Progenitor cell of endocrine pancreas (in vitro differentiated cells): Measurements from ENCODE around the gene AMIGO2. TPM values are rescaled to one million over a fixed set of nuclear protein-coding genes. Genes with fewer than 3 reads are reported as not detected.
A peak's percentile ranks its signal among the peaks of the same experiment; 100 is the strongest.

Source experiments
- DNase-seq: peaks from one replicate; pipeline ENCODE4 v3.0.0; 2021; ENCODE audit warnings: low spot score; ENCODE audit not compliant: unreplicated experiment
- H3K27ac Mint-ChIP-seq: 2 replicates; pipeline ENCODE4 v1.8.0; 2021; ENCODE audit warnings: mild to moderate bottlenecking, moderate library complexity, mixed read lengths
- H3K27me3 Mint-ChIP-seq: 2 replicates; pipeline ENCODE4 v1.8.0; 2021; ENCODE audit warnings: mixed read lengths
- H3K36me3 Mint-ChIP-seq: 2 replicates; pipeline ENCODE4 v1.8.0; 2022; ENCODE audit warnings: mixed read lengths; ENCODE audit not compliant: insufficient read depth
- H3K4me1 Mint-ChIP-seq: 2 replicates; pipeline ENCODE4 v1.8.0; 2021; ENCODE audit warnings: low read depth, mixed read lengths
- H3K4me3 Mint-ChIP-seq: 2 replicates; pipeline ENCODE4 v1.8.0; 2021; ENCODE audit warnings: low read depth, mild to moderate bottlenecking, moderate library complexity, mixed read lengths
- H3K9me3 Mint-ChIP-seq: 2 replicates; pipeline ENCODE4 v1.8.0; 2021; ENCODE audit warnings: low read depth, mixed read lengths
- CTCF ChIP-seq: fragments of 200-600 bp; sonication (generic); IDR thresholded peaks from one replicate; pipeline ENCODE4 v1.5.0; 2021; ENCODE audit warnings: antibody characterized with exemption, mild to moderate bottlenecking; ENCODE audit not compliant: unreplicated experiment
- total RNA-seq: library from RNA; stranded (reverse); gene quantifications from 2 replicates; pipeline ENCODE4 v1.2.1, GENCODE V29; 2021

The AMIGO2 gene
- total RNA-seq, 1 donor from 2014 or later, result 10.7 TPM

DNA sequence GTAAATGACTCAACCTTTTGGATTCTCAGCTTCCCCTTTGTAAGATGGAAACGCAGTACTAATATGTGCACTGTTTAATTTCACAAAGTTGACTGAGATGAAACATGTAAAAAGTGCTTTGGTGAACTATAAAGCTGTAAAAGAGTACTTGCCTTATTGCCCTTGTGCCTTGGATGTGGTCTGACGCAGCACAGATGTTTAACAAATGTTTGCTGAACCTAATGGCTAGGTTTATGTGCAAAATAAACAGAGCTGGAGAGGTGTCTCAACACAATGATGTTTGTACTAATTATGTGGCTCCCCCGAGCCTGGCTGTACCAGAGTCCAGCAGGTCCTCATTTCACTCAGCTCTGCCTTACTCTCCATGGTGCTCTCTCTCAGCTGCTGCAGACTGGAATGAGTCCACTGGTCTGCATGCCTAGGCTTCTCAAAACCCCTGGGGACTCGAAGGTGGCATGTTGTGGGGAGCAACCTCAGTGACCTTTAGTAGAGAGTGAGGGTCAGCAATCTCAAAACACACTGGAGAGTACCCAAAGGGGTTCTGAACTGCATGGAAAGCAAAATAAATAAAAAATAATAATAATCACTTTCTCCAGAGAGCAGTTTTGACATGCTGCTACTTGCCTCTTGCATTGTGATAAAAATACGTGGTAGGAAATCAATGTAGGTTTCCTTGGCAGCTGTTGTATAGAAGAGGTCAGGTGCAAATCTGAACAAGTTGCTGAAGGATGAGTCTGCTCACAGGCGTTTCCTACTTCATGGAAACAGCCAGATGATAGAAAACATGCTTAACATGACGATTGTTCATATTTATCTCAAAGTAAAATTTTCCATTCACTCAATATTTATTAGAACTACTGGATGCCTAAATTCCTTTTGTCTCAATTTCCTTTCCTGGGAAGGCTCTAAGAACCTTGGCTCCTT lies 8.5 kb upstream of the AMIGO2 start:
- DNase-seq, result no peak
- H3K36me3 Mint-ChIP-seq, result no peaks in the 10 kb centered on the region
- H3K27ac Mint-ChIP-seq, result peak overlapping the region; percentile 57
- H3K27me3 Mint-ChIP-seq, result peaks cover 4% of the 10 kb centered on the region
- TF ChIP-seq CTCF, result no peak
- H3K4me3 Mint-ChIP-seq, result no peak overlapping the region
- no peaks in the 10 kb centered on the region for H3K9me3 Mint-ChIP-seq
- H3K4me1 Mint-ChIP-seq, result peaks cover 26% of the 10 kb centered on the region

GRCh38 chr12:47087088-47087688 lies 7.4 kb upstream of the AMIGO2 start:
- H3K27ac Mint-ChIP-seq, result no peak overlapping the region
- peaks cover 26% of the 10 kb centered on the region for H3K4me1 Mint-ChIP-seq
- no peaks in the 10 kb centered on the region for H3K36me3 Mint-ChIP-seq

GRCh38 chr12:47085815-47086252 lies 6.1 kb upstream of the AMIGO2 start:
- no peak for DNase-seq
- Mint-ChIP-seq H3K4me3 (no peak overlapping the region), H3K36me3 (no peaks in the 10 kb centered on the region), H3K4me1 (peaks cover 26% of the 10 kb centered on the region), H3K27ac (no peak overlapping the region), H3K9me3 (no peaks in the 10 kb centered on the region), H3K27me3 (peaks cover 24% of the 10 kb centered on the region)
- no peak for TF ChIP-seq CTCF

More at GRCh38 chr12:47087088-47087688, 7.4 kb upstream of the AMIGO2 start:
- Mint-ChIP-seq H3K27me3 (peaks cover 10% of the 10 kb centered on the region), H3K4me3 (no peak overlapping the region), H3K9me3 (no peaks in the 10 kb centered on the region)
- no peak for DNase-seq
- TF ChIP-seq CTCF, result no peak

- no peak overlapping the region for H3K27ac Mint-ChIP-seq
- H3K9me3 Mint-ChIP-seq, result no peaks in the 10 kb centered on the region
- no peak overlapping the region for H3K4me3 Mint-ChIP-seq
- no peaks in the 10 kb centered on the region for H3K36me3 Mint-ChIP-seq
- no peak for TF ChIP-seq CTCF
- peaks cover 33% of the 10 kb centered on the region for H3K4me1 Mint-ChIP-seq
- DNase-seq, result no peak
- H3K27me3 Mint-ChIP-seq, result peaks cover 35% of the 10 kb centered on the region
Observed at GRCh38 chr12:47084172-47084571, 4.4 kb upstream of the AMIGO2 start.

- DNase-seq, result no peak
- H3K27me3 Mint-ChIP-seq, result peaks cover 46% of the 10 kb centered on the region
- no peak overlapping the region for H3K27ac Mint-ChIP-seq
- TF ChIP-seq CTCF, result no peak
- peaks cover 31% of the 10 kb centered on the region for H3K4me1 Mint-ChIP-seq
- no peaks in the 10 kb centered on the region for H3K36me3 Mint-ChIP-seq
- no peak overlapping the region for H3K4me3 Mint-ChIP-seq
- H3K9me3 Mint-ChIP-seq, result no peaks in the 10 kb centered on the region
Observed at GRCh38 chr12:47082796-47083621, 3.2 kb upstream of the AMIGO2 start.
